C4-2B (cell line): ENCODE data around the gene ENDOU.

Experiments
- ZFX ChIP-seq: fragments of 450-650 bp; IDR thresholded peaks from 2 replicates; pipeline ENCODE4 v1.6.1; 2017
- TF ChIP-seq, protein P1 (sequence below): fragments of 450-650 bp; conservative IDR thresholded peaks from 2 replicates; pipeline ENCODE4 v1.5.1; 2017; ENCODE audit warnings: mild to moderate bottlenecking

DNA sequence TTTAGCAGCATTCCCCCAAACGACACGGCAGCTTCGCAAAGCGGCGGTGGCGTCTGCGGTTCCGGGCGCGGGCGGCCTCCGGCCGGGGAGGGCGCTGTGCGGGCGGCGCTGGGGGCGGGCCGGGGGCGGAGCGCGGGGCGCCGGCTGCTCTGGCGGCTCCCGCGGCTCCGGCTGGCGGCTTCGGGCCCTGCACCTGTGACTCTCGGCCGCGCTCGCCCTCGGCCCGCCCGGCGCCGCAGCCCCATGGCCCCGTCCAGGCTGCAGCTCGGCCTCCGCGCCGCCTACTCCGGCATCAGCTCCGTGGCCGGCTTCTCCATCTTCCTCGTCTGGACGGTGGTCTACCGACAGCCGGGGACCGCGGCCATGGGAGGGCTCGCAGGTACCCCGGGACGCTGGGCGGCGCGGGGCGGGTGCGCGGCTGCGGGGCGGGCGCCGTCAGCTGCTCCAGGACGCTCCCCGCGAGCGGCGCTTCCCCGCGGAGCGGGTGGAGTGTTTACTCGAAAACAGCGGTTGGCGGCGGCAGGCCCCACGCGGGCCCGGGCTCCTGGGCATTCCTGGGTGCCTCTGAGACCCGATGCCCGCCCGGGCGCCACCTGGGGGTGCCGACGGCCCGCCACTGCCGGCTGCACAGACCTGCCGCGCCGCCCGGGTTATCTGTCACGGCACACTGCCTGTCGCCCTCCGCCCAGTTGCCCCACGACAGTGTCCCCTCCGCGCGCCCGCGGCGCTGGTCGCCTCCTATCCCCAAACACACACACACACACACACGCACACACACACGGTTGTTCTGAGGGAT lies 48.0 kb upstream of the ENDOU start, which contains the start of gene SLC48A1:
- TF ChIP-seq, protein P1, sequence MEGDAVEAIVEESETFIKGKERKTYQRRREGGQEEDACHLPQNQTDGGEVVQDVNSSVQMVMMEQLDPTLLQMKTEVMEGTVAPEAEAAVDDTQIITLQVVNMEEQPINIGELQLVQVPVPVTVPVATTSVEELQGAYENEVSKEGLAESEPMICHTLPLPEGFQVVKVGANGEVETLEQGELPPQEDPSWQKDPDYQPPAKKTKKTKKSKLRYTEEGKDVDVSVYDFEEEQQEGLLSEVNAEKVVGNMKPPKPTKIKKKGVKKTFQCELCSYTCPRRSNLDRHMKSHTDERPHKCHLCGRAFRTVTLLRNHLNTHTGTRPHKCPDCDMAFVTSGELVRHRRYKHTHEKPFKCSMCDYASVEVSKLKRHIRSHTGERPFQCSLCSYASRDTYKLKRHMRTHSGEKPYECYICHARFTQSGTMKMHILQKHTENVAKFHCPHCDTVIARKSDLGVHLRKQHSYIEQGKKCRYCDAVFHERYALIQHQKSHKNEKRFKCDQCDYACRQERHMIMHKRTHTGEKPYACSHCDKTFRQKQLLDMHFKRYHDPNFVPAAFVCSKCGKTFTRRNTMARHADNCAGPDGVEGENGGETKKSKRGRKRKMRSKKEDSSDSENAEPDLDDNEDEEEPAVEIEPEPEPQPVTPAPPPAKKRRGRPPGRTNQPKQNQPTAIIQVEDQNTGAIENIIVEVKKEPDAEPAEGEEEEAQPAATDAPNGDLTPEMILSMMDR: peak; percentile 91
- TF ChIP-seq ZFX: peak; percentile 69; the same call in 1 of the 2 replicates
